Kidney (tissue), 14 donors: ENCODE results near the gene INKA1. TPM values are rescaled to one million over a fixed set of nuclear protein-coding genes. Genes with fewer than 3 reads are reported as not detected.
"Not testable (repeated sequence)": the region's sequence is repeated elsewhere in the genome, so short reads cannot be mapped to it uniquely, and the experiment has no call there.

Experiments used
- DNase-seq, 5 donors: peaks; one replicate each; pipeline ENCODE4 v3.0.0-alpha.2; 2013 to 2020
- FAIRE-seq: peaks from 2 replicates; lab custom pipeline; 2012; peaks lifted over from hg19 to GRCh38; lab: Jason Lieb, UNC
- H3K27ac ChIP-seq, 2 donors: one replicate each; pipeline ENCODE4 v1.7.0; 2013; ENCODE audit warnings: low read depth in 2 of 2, low read length in 2 of 2, inconsistent platforms in 1 of 2
- H3K27me3 ChIP-seq: one replicate; pipeline ENCODE4 v1.7.1; 2013; ENCODE audit warnings: low read length, inconsistent platforms; ENCODE audit not compliant: control insufficient read depth, insufficient read depth
- H3K36me3 ChIP-seq, 3 donors: one replicate each; pipeline versions ENCODE4 v1.7.0 to v1.7.1; 2013; ENCODE audit warnings: low read length in 3 of 3, control low read depth in 1 of 3, inconsistent platforms in 1 of 3; ENCODE audit not compliant: insufficient read depth in 3 of 3, control insufficient read depth in 2 of 3
- H3K4me1 ChIP-seq, 3 donors: one replicate each; pipeline versions ENCODE4 v1.7.0 to v1.7.1; 2013; ENCODE audit warnings: low read length in 3 of 3, inconsistent platforms in 1 of 3, low read depth in 1 of 3; ENCODE audit not compliant: control insufficient read depth in 2 of 3, insufficient read depth in 2 of 3
- H3K4me3 ChIP-seq, 3 donors: one replicate each; pipeline versions ENCODE4 v1.7.0 to v1.8.1; 2013; ENCODE audit warnings: low read length in 3 of 3, control low read depth in 1 of 3, inconsistent platforms in 1 of 3
- H3K9ac ChIP-seq, 3 donors: one replicate each; pipeline versions ENCODE4 v1.7.0 to v1.7.1; 2013; ENCODE audit warnings: low read length in 3 of 3, control low read depth in 1 of 3, inconsistent platforms in 1 of 3
- H3K9me3 ChIP-seq, 3 donors: one replicate each; pipeline versions ENCODE4 v1.7.0 to v1.7.1; 2013; ENCODE audit warnings: low read length in 3 of 3, control low read depth in 1 of 3, inconsistent platforms in 1 of 3; ENCODE audit not compliant: control insufficient read depth in 2 of 3, insufficient read depth in 1 of 3
- intact Hi-C: fragments of 100-400 bp; cut with DNase I; formaldehyde crosslinking; loops from one replicate; pipeline ENCODE4 v1.11.1; 2022
- polyA plus RNA-seq: library from polyadenylated mRNA; stranded (reverse); fragments of 350-450 nt; fragmentation: Illumina TruSeq; extraction: RNeasy Lipid Tissue Mini Kit (QIAGEN cat#74804); gene quantifications from one replicate; pipeline ENCODE4 v1.2.3, GENCODE V29; 2014; ENCODE audit warnings: low read depth, low replicate concordance; ENCODE audit not compliant: insufficient read depth
- total RNA-seq: library from RNA; stranded (reverse); fragmentation: NEBNext Ultra II Directional; extraction: Animal tissue kit (Norgen Biotek cat#: 25700); gene quantifications from one replicate; pipeline ENCODE4 v1.2.1, GENCODE V29; 2021
- TF ChIP-seq, protein P1 (sequence below): IDR thresholded peaks from 3 replicates; pipeline ENCODE4 v1.5.1; 2012; ENCODE audit warnings: mild to moderate bottlenecking, moderate library complexity, borderline replicate concordance; ENCODE audit not compliant: insufficient read depth; ENCODE audit errors: extremely low read depth
- donor health status: control.
- donor health status: control.
- donor health status: control.
- donor health status: control.
- donor health status: control.
- donor health status: DM: yes; HTN: yes; CAD: no.
- donor health status: Normal renal cell carcinoma (clear cell type).

INKA1 gene
- total and polyA plus RNA-seq, 2 donors from 2014 or later = 6.3 to 9.1 TPM

DNA sequence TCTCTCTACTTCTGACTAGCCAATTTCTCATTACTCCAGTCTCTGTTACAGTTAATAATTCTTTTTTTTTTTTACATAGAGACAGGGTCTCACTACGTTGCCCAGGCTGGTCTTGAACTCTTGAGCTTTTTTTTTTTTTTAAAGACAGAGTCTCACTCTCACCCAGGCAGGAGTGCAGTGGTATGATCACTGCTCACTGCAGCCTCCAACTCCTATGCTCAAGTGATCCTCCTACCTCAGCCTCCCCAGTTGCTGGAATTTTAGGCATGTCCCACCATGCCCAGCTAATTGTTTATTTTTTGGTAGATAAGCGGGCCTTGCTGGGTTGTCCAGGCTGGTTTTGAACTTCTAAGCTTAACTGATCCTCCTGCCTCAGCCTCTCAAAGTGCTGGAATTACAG lies 30.4 kb upstream of the INKA1 start:
- no peak for FAIRE-seq
- Histone ChIP-seq H3K36me3 (peaks cover 2 to 8% (median 2%) of the 10 kb centered on the region in 3 donors), H3K9ac (no peak overlapping the region), H3K27me3 (no peaks in the 10 kb centered on the region), H3K4me1 (no peaks in the 10 kb centered on the region), H3K27ac (no peak overlapping the region), H3K4me3 (no peak overlapping the region), H3K9me3 (no peaks in the 10 kb centered on the region)
- DNase-seq = no peak
- TF ChIP-seq, protein P1, sequence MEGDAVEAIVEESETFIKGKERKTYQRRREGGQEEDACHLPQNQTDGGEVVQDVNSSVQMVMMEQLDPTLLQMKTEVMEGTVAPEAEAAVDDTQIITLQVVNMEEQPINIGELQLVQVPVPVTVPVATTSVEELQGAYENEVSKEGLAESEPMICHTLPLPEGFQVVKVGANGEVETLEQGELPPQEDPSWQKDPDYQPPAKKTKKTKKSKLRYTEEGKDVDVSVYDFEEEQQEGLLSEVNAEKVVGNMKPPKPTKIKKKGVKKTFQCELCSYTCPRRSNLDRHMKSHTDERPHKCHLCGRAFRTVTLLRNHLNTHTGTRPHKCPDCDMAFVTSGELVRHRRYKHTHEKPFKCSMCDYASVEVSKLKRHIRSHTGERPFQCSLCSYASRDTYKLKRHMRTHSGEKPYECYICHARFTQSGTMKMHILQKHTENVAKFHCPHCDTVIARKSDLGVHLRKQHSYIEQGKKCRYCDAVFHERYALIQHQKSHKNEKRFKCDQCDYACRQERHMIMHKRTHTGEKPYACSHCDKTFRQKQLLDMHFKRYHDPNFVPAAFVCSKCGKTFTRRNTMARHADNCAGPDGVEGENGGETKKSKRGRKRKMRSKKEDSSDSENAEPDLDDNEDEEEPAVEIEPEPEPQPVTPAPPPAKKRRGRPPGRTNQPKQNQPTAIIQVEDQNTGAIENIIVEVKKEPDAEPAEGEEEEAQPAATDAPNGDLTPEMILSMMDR = no peak
- intact Hi-C loops = no loop called here

DNA sequence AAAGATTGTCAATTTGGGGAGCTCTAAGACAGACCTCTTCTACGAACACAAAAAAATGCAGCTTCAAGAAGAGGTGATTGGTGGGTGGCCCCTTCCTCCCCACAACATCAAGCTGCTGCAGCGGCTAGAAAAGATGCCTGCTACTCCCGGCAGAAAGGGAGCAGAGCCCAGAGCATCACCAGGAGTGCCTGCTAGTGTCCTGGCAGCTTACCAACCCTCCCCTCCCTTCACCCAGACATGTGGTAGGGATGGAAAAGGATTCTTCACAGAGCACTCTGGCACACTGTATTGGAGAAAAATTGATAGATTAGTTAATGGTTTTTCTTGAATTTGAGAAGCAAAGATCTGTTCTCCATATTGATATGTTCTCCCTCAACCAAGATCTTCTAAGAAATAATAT lies 27.5 kb upstream of the INKA1 start:
- Histone ChIP-seq H3K9me3 (no peaks in the 10 kb centered on the region), H3K27ac (no peak overlapping the region), H3K4me3 (no peak overlapping the region), H3K9ac (no peak overlapping the region), H3K36me3 (peaks cover 2 to 8% (median 2%) of the 10 kb centered on the region in 3 donors), H3K27me3 (no peaks in the 10 kb centered on the region), H3K4me1 (peaks cover 0 to 3% (median 0%) of the 10 kb centered on the region in 3 donors)
- TF ChIP-seq, protein P1 = no peak
- no peak for DNase-seq
- intact Hi-C loops = no loop called here
- no peak for FAIRE-seq

DNA sequence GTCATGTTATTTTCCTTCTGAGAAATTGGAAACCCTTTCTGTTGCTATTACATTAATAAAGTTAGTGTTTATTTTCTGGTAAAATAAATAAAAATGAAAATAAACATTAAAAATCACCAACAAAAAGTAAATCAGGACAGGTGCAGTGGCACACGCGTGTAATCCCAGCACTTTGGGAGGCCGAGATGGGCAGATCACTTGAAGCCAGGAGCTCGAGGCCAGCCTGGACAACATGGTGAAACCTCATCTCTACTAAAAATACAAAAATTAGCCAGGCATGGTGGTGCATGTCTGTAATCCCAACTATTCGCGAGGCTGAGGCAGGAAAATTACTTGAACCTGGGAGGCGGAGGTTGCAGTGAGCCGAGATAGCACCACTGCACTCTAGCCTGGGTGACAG lies 27.0 kb upstream of the INKA1 start:
- H3K27ac ChIP-seq, FAIRE-seq, H3K9me3 ChIP-seq, intact Hi-C loops, H3K27me3 ChIP-seq, H3K4me3 ChIP-seq, H3K36me3 ChIP-seq, H3K4me1 ChIP-seq, DNase-seq, H3K9ac ChIP-seq: not testable (repeated sequence)

DNA sequence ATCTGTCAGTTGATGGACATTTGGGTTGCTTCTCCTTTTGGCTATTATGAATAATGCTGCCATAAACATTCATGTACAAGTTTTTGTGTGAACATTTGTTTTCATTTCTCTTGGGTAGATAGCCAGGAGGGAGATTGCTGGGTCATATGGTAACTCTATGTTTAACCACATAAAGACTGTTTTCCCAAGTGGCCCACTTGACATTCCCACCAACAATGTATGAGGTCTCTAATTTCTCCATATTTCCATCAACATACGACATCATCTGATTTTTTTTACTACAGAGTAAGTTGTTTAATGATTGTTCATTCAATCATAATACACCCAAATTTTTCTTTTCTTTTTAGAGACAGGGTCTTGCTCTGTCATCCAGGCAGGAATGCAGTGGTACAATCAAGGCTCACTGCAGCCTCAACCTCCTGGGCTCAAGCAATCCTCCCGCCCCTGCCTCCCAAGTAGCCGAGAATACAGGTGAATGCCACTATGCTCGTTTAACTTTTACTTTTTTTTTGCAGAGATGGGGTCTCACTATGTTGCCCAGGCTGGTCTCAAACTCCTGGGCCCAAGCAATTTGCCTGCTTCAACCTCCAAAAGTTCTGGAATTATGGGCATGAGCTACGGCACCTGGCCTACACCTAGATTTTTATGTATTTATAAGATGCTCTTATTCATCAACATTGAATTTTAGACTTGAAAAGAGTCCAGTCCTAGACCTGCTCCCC lies 23.5 kb upstream of the INKA1 start:
- no peak overlapping the region for H3K9ac ChIP-seq
- intact Hi-C loops = no loop called here
- H3K27ac ChIP-seq = no peak overlapping the region
- H3K9me3 ChIP-seq = no peaks in the 10 kb centered on the region
- peaks cover 3 to 14% (median 4%) of the 10 kb centered on the region in 3 donors for H3K36me3 ChIP-seq
- TF ChIP-seq, protein P1 = no peak
- H3K4me1 ChIP-seq = peaks cover 0 to 6% (median 0%) of the 10 kb centered on the region in 3 donors
- no peaks in the 10 kb centered on the region for H3K27me3 ChIP-seq
- no peak for FAIRE-seq
- no peak for DNase-seq
- no peak overlapping the region for H3K4me3 ChIP-seq
